H9 (cell line): ENCODE data around the gene ARHGEF10L. TPM values are rescaled to one million over a fixed set of nuclear protein-coding genes. Genes with fewer than 3 reads are reported as not detected.

Experiments
- DNase-seq: peaks from one replicate; pipeline ENCODE4 v3.0.0-alpha.2; 2017
- H2AFZ ChIP-seq: one replicate; pipeline ENCODE4 v1.6.1; 2013; ENCODE audit warnings: mild to moderate bottlenecking, low read length, control low read depth, moderate library complexity
- H2AK5ac ChIP-seq: 2 replicates; pipeline ENCODE4 v1.6.1; 2013; ENCODE audit warnings: low read length, control low read depth, mixed read lengths; ENCODE audit not compliant: insufficient read length
- H2BK120ac ChIP-seq: one replicate; pipeline ENCODE4 v1.6.1; 2013; ENCODE audit warnings: low read depth, mild to moderate bottlenecking, low read length, control low read depth, inconsistent platforms; ENCODE audit not compliant: poor library complexity, severe bottlenecking
- H2BK12ac ChIP-seq: 2 replicates; pipeline ENCODE4 v1.6.1; 2013; ENCODE audit warnings: low read length, control low read depth, mixed read lengths, low read depth; ENCODE audit not compliant: insufficient read length
- H2BK15ac ChIP-seq: 2 replicates; pipeline ENCODE4 v1.6.1; 2013; ENCODE audit warnings: low read depth, low read length, control low read depth
- H2BK20ac ChIP-seq: one replicate; pipeline ENCODE4 v1.6.1; 2013; ENCODE audit warnings: low read depth, mild to moderate bottlenecking, low read length, control low read depth, inconsistent platforms; ENCODE audit not compliant: poor library complexity, severe bottlenecking
- H2BK5ac ChIP-seq: 2 replicates; pipeline ENCODE4 v1.6.1; 2013; ENCODE audit warnings: low read length, control low read depth, mixed read lengths; ENCODE audit not compliant: insufficient read length
- H3K14ac ChIP-seq: 2 replicates; pipeline ENCODE4 v1.6.1; 2013; ENCODE audit warnings: low read length, control low read depth; ENCODE audit not compliant: insufficient read depth
- H3K18ac ChIP-seq: 2 replicates; pipeline ENCODE4 v1.6.1; 2013; ENCODE audit warnings: low read depth, mild to moderate bottlenecking, mixed read lengths, low read length, control low read depth; ENCODE audit not compliant: insufficient read length
- H3K23ac ChIP-seq: 2 replicates; pipeline ENCODE4 v1.6.1; 2013; ENCODE audit warnings: low read length, control low read depth, mixed read lengths, low read depth; ENCODE audit not compliant: insufficient read length
- H3K23me2 ChIP-seq: 2 replicates; pipeline ENCODE4 v1.6.1; 2013; ENCODE audit warnings: low read depth, mild to moderate bottlenecking, mixed read lengths, low read length, control low read depth; ENCODE audit not compliant: insufficient read length, poor library complexity, severe bottlenecking
- H3K27ac ChIP-seq: 2 replicates; pipeline ENCODE4 v1.5.1; 2013; ENCODE audit warnings: low read length, control low read depth, mixed read lengths, low read depth; ENCODE audit not compliant: insufficient read length
- H3K27me3 ChIP-seq: 2 replicates; pipeline ENCODE4 v1.6.1; 2013; ENCODE audit warnings: low read length, control low read depth, inconsistent platforms; ENCODE audit not compliant: insufficient read depth
- H3K4ac ChIP-seq: 2 replicates; pipeline ENCODE4 v1.6.1; 2013; ENCODE audit warnings: low read depth, mild to moderate bottlenecking, control low read depth, inconsistent platforms, low read length, moderate library complexity
- H3K4me1 ChIP-seq: 2 replicates; pipeline ENCODE4 v1.6.1; 2013; ENCODE audit warnings: low read length, control low read depth, inconsistent platforms; ENCODE audit not compliant: insufficient read depth
- H3K4me2 ChIP-seq: 2 replicates; pipeline ENCODE4 v1.6.1; 2013; ENCODE audit warnings: low read length, control low read depth, mixed read lengths; ENCODE audit not compliant: insufficient read length, insufficient read depth
- H3K56ac ChIP-seq: 2 replicates; pipeline ENCODE4 v1.6.1; 2013; ENCODE audit warnings: low read depth, mild to moderate bottlenecking, mixed read lengths, low read length, control low read depth; ENCODE audit not compliant: insufficient read length
- H3K79me1 ChIP-seq: 2 replicates; pipeline ENCODE4 v1.6.1; 2013; ENCODE audit warnings: low read depth, mild to moderate bottlenecking, moderate library complexity, low read length, control low read depth, inconsistent platforms; ENCODE audit not compliant: insufficient read depth, poor library complexity, severe bottlenecking
- H3K79me2 ChIP-seq: 2 replicates; pipeline ENCODE4 v1.6.1; 2013; ENCODE audit warnings: low read length, control low read depth, inconsistent platforms; ENCODE audit not compliant: insufficient read depth
- H3K9ac ChIP-seq: 2 replicates; pipeline ENCODE4 v1.6.1; 2013; ENCODE audit warnings: low read length, control low read depth, mixed read lengths; ENCODE audit not compliant: insufficient read length; ENCODE audit errors: extremely low read depth
- H3K9me3 ChIP-seq: one replicate; pipeline ENCODE4 v1.6.1; 2013; ENCODE audit warnings: low read depth, low read length, inconsistent platforms; ENCODE audit not compliant: control insufficient read depth
- H3T11ph ChIP-seq: one replicate; pipeline ENCODE4 v1.6.1; 2013; ENCODE audit warnings: mild to moderate bottlenecking, low read length, control low read depth, inconsistent platforms
- H4K20me1 ChIP-seq: one replicate; pipeline ENCODE4 v1.6.1; 2013; ENCODE audit not compliant: control insufficient read depth, insufficient read length, insufficient read depth
- H4K5ac ChIP-seq: 2 replicates; pipeline ENCODE4 v1.6.1; 2013; ENCODE audit warnings: low read depth, mild to moderate bottlenecking, mixed read lengths, low read length, control low read depth; ENCODE audit not compliant: insufficient read length
- H4K8ac ChIP-seq: replicated peaks from 2 replicates; pipeline ENCODE4 v1.6.1; 2013; ENCODE audit warnings: low read length, control low read depth, mixed read lengths, low read depth; ENCODE audit not compliant: insufficient read length
- H4K91ac ChIP-seq: 2 replicates; pipeline ENCODE4 v1.6.1; 2013; ENCODE audit warnings: low read depth, mild to moderate bottlenecking, moderate library complexity, mixed read lengths, low read length, control low read depth; ENCODE audit not compliant: insufficient read length
- H3K27ac Mint-ChIP-seq, 3 experiments: 2 replicates in 2 of 3; 3 replicates in 1 of 3; pipeline ENCODE4 v1.8.0; 2020 to 2021; ENCODE audit warnings: mixed read lengths in 3 of 3, mild to moderate bottlenecking in 1 of 3, moderate library complexity in 1 of 3
- H3K27me3 Mint-ChIP-seq: 2 replicates; pipeline ENCODE4 v1.8.0; 2021; ENCODE audit warnings: low read depth, mild to moderate bottlenecking, moderate library complexity, mixed read lengths
- H3K36me3 Mint-ChIP-seq, 3 experiments: 2 replicates in 2 of 3; 3 replicates in 1 of 3; pipeline ENCODE4 v1.8.0; 2020 to 2021; ENCODE audit warnings: low read depth in 3 of 3, mixed read lengths in 3 of 3; ENCODE audit not compliant: insufficient read depth in 1 of 3
- H3K4me1 Mint-ChIP-seq, 2 experiments: 2 replicates each; pipeline ENCODE4 v1.8.0; 2020; ENCODE audit warnings: mixed read lengths in 2 of 2
- H3K4me3 Mint-ChIP-seq, 2 experiments: 2 replicates in 1 of 2; 3 replicates in 1 of 2; pipeline ENCODE4 v1.8.0; 2020 to 2021; ENCODE audit warnings: mild to moderate bottlenecking in 2 of 2, mixed read lengths in 2 of 2, moderate library complexity in 1 of 2
- H3K9me3 Mint-ChIP-seq, 2 experiments: 2 replicates in 1 of 2; 3 replicates in 1 of 2; pipeline ENCODE4 v1.8.0; 2020; ENCODE audit warnings: mild to moderate bottlenecking in 2 of 2, mixed read lengths in 2 of 2, moderate library complexity in 1 of 2
- CTCF ChIP-seq: fragments of 200-600 bp; sonication (generic); conservative IDR thresholded peaks from 3 replicates; pipeline ENCODE4 v1.8.0; 2021; ENCODE audit warnings: antibody characterized with exemption, mild to moderate bottlenecking
- WGBS: extraction: QIAGEN DNeasy Blood & Tissue Kit; methylation state at CpG from one replicate; pipeline ENCODE4 v1.1.7; 2013; ENCODE audit warnings: missing lambda C conversion rate, low lambda C conversion rate, mixed read lengths; ENCODE audit not compliant: insufficient read length; ENCODE audit errors: extremely low coverage; 5-methylcytosine and 5-hydroxymethylcytosine counted together
- total RNA-seq: library from RNA; stranded (reverse); gene quantifications from 2 replicates; pipeline ENCODE4 v1.2.1, GENCODE V29; 2021

The ARHGEF10L gene
- total RNA-seq, 1 experiment from 2014 or later: 20.2 TPM

GRCh38 chr1:17618558-17619247, 79.2 kb downstream of the ARHGEF10L start:
- Histone ChIP-seq H2BK15ac (no peak overlapping the region), H2AFZ (no peak overlapping the region), H3K23me2 (no peaks in the 10 kb centered on the region), H4K5ac (no peak overlapping the region), H4K8ac (no peak overlapping the region), H2AK5ac (no peak overlapping the region), H4K91ac (no peak overlapping the region), H3K9me3 (no peaks in the 10 kb centered on the region), H3K27me3 (no peaks in the 10 kb centered on the region), H3K79me2 (no peaks in the 10 kb centered on the region), H3K14ac (no peak overlapping the region; the same call in 1 of the 2 replicates), H3K4me2 (no peak overlapping the region), H3K23ac (no peak overlapping the region), H3K56ac (no peak overlapping the region), H2BK120ac (no peak overlapping the region), H3K27ac (no peak overlapping the region), H3K4ac (no peak overlapping the region), H3K18ac (no peak overlapping the region), H4K20me1 (no peaks in the 10 kb centered on the region), H3K79me1 (no peaks in the 10 kb centered on the region), H3K4me1 (no peaks in the 10 kb centered on the region), H3T11ph (no peak overlapping the region), H2BK12ac (no peak overlapping the region), H2BK20ac (no peak overlapping the region), H3K9ac (no peak overlapping the region), H2BK5ac (no peak overlapping the region)
- no peaks in the 10 kb centered on the region for H3K9me3 Mint-ChIP-seq
- peaks cover 7 to 37% (median 18%) of the 10 kb centered on the region in 3 experiments; a peak in 6 of 7 replicates for H3K36me3 Mint-ChIP-seq
- peak overlapping the region; percentile 14 to 72 (median 71); a peak in 5 of 7 replicates for H3K27ac Mint-ChIP-seq
- no CpG with 5 or more reads among the region's 19 CpGs for WGBS
- DNase-seq: no peak
- no peaks in the 10 kb centered on the region for H3K4me1 Mint-ChIP-seq
- no peak overlapping the region for H3K4me3 Mint-ChIP-seq
- peaks cover 1% of the 10 kb centered on the region; the same call in 1 of the 2 replicates for H3K27me3 Mint-ChIP-seq
- no peak for TF ChIP-seq CTCF
